ENCODE results near the gene ZNF423.

The ZNF423 gene

GRCh38 chr16:49547448-49547847 is 308.5 kb downstream of the ZNF423 start:
- TF ChIP-seq, protein P1, sequence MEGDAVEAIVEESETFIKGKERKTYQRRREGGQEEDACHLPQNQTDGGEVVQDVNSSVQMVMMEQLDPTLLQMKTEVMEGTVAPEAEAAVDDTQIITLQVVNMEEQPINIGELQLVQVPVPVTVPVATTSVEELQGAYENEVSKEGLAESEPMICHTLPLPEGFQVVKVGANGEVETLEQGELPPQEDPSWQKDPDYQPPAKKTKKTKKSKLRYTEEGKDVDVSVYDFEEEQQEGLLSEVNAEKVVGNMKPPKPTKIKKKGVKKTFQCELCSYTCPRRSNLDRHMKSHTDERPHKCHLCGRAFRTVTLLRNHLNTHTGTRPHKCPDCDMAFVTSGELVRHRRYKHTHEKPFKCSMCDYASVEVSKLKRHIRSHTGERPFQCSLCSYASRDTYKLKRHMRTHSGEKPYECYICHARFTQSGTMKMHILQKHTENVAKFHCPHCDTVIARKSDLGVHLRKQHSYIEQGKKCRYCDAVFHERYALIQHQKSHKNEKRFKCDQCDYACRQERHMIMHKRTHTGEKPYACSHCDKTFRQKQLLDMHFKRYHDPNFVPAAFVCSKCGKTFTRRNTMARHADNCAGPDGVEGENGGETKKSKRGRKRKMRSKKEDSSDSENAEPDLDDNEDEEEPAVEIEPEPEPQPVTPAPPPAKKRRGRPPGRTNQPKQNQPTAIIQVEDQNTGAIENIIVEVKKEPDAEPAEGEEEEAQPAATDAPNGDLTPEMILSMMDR (conservative IDR thresholded peaks at IDR 0.05): no peak
- no peak overlapping the region for H3K27ac ChIP-seq

- TF ChIP-seq, protein P1 (conservative IDR thresholded peaks at IDR 0.05): no peak
- no peak overlapping the region for H3K27ac ChIP-seq
These were observed 309.2 kb downstream of the ZNF423 start for GRCh38 chr16:49546735-49547134.

- TF ChIP-seq, protein P1 (conservative IDR thresholded peaks at IDR 0.05): no peak
- no peak overlapping the region for H3K27ac ChIP-seq
These were observed 310.0 kb downstream of the ZNF423 start for GRCh38 chr16:49545741-49546448.

GRCh38 chr16:49545243-49545642 is 310.7 kb downstream of the ZNF423 start:
- no peak overlapping the region for H3K27ac ChIP-seq
- TF ChIP-seq, protein P1 (conservative IDR thresholded peaks at IDR 0.05): no peak

- H3K27ac ChIP-seq: no peak overlapping the region
- TF ChIP-seq, protein P1 (conservative IDR thresholded peaks at IDR 0.05): no peak
These were observed 311.1 kb downstream of the ZNF423 start for GRCh38 chr16:49544828-49545227.

GRCh38 chr16:49543631-49543946 is 312.3 kb downstream of the ZNF423 start:
- TF ChIP-seq, protein P1 (conservative IDR thresholded peaks at IDR 0.05): no peak
- no peak overlapping the region for H3K27ac ChIP-seq

GRCh38 chr16:49542946-49543630 is 312.8 kb downstream of the ZNF423 start:
- H3K27ac ChIP-seq: no peak overlapping the region
- TF ChIP-seq, protein P1 (conservative IDR thresholded peaks at IDR 0.05): no peak

Data from VCaP (cell line).